HG03378 (cell line): ENCODE measurements around the gene DIRAS1.

Source experiments
- ATAC-seq: cut with Tn5 transposase; IDR thresholded peaks from one replicate; pipeline ENCODE4 v1.9.1; 2021; ENCODE audit warnings: mild to moderate bottlenecking, moderate library complexity; ENCODE audit not compliant: unreplicated experiment

DIRAS1 gene, protein sequence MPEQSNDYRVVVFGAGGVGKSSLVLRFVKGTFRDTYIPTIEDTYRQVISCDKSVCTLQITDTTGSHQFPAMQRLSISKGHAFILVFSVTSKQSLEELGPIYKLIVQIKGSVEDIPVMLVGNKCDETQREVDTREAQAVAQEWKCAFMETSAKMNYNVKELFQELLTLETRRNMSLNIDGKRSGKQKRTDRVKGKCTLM

DNA sequence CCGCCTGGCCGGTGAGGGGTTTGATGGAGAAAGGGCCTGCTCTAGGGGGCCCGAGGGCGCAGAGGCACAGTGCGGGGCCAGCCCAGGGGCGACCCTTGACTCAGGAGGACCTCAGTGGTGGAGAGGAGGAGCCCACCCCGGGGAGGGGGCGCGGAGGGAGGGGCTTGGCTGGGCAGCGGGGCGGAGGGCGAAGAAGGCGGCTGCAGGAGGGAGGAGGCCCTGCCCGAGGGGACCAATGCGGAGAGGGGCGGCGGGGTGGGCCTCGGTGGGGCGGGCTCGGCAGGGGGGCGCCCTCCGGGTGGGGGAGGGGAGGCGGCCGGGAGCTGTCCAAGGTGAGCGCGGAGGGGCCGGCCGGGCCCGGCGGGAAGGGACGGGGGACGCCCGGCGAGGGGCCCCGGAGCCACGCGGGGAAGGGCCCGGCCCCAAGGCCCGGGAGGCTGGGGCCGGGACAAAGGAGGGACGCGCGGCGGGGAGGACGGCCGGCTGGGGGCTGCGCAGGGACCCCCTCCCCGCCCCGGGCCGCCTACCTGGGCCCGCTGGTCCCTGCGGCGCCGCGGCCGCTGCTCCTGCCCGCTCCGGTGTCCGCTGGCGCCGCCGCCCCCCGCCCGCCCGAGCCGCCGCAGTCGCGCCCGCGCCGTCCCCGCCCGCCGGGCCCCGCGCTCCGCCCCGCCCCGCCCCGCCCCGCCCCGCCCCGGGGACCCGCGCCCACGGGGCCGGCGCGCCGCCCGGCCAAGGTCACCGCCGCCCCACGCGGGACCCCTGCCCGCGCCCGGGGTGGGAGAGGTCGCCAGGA, at the start of gene DIRAS1:
DIRAS1 (minus strand) TSS at position 596 of the 793 bp plus-strand sequence. CDS start 3,566 bp downstream, outside the sequence.
- no peak for ATAC-seq

DNA sequence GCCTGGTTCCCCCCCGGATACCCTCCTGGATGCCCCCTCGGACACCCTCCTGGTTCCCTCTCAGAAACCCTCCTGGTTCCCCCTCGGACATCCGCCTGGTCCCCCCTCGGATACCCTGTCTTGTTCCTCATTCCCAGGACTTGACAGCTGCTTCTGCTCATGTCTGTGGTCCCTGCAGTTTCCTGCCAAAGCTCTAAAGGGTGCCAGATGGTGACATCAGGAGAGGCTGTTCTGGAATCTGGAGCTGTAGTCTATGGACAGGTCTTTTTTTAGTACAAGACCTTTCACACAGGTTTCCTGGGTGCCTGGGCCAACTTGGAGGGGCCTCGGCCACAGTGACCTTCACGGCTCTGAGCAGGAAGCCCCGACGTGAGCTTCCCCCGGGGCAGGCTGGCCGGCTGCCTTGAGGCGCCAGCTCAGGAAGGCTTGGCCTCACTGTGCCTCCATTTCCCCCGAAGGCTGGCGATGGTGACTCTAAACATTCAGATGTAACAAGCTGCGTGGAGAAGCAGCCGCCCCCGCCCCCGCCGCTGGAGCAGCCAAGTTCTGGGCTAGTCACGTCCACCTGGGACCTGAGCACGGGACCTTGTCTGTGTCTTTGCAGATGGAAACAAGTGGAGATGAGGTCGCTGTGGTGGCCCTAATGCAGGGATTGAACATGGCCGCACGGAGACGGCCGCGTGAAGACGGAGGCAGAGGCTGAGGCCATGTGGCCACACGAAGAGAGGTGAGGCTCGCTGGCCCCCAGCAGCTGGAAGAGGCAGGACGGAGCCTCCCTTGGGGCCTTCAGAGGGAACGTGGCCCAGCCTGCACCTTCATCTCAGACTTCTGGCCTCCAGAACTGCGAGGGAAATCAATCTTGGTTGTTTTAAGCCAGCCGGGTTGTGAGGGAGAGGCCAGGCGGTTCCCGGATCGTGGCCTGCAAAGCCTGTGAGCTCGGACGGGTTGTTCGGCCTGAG, 49.2 kb upstream of the DIRAS1 start:
- no peak for ATAC-seq

DNA sequence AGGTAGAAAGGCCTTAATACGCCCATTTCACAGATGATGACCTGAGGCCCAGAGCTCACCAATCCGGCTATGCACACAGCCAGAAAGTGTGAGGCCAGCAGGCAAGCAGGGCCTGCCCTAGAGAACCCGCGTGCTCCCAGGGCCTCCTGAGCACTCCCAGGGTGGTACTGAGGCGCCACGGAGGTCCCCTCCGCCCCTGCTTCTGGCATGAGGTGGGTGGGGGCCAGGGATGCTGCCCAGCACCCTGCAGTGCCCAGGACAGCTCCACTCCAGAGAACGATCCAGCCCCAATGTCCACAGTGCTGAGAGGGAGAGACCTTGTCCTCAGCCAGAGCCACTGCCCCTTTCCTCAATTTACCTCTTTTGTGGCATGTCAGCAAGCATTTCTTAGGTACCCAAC, 48.0 kb upstream of the DIRAS1 start:
- ATAC-seq = no peak

DNA sequence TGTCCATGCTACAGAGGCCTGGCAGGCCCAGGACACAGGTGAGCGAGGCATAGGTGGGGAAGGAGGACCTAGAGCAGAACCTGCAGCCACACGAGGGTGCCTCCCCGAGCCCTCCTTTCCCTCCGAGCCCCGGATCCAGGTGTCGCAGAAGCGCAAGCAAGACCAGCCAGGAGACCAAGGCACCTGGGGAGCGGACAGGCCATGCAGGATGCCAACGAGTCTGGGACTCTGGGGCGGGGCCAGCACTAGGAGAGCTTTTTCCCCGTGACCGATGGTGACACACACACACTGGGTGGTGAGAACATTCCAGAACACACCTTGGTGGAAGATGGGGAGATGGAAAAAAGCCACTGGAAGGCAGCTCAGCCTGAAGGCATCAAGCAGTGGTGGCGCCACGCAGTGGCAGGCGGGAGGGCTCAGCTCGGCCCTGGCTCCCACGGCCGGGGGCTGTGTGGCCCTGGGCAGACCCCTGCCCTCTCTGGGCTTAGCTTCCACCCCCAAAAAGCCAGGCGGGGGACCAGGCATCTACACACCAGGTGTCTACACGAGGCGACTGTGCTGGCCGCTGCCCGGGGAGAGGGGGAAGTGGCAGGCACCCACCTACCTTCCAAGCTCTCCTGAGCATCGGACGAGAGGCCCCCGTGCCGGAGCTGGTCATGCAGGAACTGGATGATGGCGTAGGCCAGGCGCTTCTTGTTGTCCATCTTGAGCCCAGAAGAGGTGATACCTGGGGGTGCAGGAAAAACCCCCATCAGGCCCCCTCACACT, 47.4 kb upstream of the DIRAS1 start:
- no peak for ATAC-seq

DNA sequence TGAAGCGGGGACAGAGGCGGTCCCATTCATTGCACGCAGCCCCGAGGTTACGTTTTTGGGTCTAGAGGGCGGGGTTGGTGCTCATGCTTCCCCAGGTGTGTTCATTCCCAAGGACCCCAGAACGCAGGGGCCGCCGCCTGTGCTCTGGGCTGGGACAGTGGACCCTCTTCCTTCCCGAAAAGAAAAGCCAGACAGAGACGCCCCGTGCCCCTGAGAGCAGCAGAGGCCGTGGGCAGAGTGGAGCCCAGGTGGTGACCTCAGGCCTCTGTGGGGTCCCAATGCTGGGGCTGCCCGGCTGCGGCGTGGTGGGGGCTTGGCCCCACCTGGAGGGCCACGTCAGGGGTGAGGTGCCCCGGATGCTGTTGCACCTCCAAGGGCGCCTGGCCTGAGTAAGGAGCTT, 46.5 kb upstream of the DIRAS1 start:
- no peak for ATAC-seq

DNA sequence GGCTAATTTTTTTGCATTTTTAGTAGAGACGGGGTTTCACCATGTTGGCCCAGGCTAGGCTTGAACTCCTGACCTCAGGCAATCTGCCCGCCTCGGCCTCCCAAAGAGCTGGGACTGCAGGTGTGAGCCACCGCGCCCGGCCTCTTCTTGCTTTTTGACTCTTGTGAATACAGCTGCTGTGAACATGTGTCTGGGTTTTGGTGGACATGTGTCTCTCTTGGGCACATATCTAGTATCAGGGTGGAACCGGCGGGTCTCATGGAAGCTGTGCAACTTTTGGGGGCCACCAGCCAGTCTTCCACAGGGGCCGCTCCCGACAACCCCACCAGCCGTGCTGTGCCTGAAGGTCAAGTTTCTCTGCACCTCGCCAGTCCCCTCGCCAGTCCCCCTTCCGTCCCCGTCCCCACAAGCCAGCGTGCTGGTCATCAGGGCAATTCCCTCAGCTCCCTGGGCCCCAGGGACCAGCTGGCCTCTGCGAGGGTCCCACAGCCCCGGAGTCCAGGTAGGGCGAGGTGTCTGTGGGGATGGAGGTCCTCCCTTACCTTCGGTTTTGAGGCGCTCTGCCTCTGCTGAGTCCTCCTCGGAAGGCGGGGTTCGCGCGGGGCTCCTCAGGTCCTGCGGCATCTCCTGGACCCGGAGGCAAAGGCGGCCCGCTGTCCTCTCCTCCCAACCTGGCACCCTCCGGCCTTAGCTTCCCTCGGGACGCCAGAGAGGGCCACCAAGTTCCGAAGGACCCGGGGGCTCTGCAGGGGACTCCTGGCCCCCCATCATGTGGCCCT, 45.6 kb upstream of the DIRAS1 start:
- no peak for ATAC-seq

DNA sequence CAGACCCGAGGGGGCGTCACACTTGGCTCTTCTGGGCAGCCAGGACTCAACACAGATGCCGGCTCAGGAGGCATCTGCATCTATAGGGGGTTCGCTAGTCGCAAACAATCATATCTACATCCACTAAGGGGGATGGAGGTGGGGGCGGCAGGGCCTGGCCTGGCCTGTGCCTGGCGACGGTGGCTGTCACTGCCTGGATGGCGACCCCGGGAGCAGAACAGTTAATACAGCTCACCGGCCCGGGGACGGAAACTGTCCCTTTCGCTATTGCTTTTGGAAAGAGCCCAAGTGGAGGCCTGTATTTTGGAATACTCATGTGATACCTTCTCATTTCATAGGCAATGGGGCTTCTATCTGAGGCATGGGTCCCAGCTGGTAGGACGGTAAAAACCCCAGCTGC, 44.2 kb upstream of the DIRAS1 start:
- ATAC-seq = no peak

DNA sequence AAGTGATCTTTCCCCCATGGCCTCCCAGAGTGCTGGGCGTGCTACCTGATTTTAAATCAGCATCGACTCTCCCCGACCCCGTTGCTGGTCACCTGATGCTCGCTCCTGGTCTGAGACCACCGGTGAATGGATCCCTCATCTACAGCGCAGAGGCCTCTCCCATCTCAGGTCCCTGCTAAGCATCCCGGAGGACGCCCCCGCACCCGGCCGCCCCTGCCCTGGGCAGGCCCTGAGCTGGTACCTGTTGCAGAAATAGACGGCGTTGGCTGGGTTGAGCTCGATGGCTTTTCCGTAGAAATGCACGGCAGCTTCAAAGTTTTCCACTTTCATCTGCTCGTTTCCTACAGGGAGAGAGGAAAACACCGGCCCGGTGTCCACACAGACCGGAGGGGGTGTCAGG, 43.8 kb upstream of the DIRAS1 start:
- no peak for ATAC-seq

DNA sequence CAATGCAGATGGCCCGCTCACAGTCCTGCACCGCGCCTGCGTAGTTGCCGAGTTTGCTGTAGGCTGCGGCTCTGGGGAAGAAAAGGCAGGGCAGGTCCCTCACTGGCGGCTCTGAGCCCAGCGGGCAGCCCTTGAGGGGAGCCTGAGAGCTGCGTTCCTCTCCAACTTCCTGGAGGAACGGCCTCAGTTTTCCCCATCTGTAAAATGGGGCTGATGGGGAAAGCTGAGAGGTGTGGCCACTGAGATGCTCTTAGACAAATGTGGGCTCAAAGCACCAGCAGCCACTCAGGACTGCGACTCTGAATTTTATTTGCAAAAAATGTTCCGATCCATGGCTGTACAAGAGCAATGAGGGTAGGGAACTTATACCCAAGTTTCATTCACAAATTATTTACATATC, 42.5 kb upstream of the DIRAS1 start:
- no peak for ATAC-seq

DNA sequence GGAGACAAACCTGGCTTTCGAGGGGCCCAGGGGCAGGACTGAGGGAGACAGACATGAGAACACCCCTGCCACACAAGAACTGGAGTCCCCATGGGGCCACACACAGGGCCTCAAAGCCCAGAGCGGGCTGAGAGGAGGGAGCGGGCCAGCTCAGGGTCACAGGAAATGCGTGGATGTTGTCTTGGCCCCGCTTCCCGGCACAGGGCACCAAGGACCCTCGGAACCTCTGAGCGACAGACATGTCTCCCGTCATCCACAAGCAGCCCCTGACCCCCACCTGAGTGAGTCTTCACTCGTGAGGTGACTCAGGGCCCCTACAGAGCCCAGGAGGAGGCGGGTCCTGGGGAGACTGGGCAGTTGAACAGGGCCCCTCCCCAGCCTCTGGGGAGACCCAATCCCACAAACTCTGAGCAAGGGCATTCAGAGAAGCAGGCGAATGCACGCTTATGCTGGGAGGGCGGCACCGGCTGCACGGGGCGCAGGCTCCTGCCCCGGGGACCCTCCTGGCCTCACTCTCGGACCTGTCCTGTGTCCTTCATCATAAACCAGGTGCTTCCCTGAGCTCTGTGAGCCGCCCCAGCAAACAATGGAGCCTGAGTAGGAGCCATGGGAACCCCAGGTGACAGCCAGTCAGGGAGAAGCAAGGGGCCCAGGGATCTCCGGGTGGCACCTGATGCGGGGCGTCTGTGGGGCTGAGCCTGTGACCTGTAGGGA, 41.8 kb upstream of the DIRAS1 start:
- ATAC-seq = no peak

DNA sequence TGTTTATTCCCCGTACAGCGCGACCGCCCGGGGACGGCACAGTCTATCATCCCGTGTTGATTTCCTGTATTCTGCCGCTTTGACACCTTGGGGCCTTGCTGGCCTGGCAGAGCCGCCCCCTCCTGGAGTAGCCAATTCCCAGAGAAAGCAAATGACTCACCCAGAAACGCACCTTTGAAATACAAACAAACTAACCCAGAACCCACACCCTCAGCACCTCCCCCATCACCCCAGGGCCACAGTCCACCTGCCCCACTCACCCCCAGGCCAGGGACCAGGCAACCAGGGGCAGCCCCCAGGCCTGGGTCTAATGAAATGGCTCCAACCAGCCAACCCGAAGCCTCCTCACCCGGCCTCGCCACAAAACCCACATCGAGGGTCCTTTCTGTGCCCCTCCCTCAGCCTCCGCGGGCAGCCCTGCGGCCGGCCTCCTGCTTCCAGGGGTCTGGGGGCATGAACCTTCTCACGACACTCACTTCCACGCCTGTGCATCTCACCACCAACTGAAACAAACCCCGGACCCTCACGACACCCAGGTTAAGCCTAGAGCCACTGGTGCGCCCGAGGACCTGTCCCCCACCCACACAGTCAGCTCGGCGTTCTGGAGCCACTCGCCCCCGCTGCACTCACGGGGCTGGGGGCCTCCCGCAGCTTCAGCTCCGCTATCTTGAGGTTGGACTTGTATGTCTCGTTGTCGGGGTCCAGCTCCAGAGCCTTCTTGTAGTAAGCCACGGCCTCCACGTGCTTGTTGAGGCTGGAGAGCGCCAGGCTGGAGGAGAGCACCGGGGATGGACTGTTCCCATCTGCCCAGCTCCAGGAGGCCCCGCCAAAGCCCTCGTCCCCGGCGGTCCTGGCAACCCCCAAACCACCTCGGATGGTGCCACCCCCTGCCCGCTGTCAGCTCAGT, 41.0 kb upstream of the DIRAS1 start:
- ATAC-seq = no peak

DNA sequence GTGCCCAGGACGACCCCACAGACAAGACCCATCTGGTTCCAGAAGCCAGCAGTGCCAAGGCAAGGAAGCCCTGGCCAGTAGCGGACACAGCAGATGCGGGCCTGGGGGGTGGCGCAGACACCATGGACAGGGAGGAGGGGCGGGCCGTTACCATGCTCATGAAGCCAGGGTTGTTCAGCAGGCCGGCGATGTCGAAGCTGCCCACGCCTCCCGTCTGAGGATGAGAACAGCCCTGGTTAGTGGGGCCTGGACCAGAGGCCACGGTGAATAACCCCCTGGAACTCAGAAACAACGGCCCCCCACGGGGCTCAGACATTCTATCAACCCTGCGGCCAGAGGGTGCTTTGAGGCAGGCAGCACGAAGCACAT, 40.1 kb upstream of the DIRAS1 start:
- no peak for ATAC-seq

DNA sequence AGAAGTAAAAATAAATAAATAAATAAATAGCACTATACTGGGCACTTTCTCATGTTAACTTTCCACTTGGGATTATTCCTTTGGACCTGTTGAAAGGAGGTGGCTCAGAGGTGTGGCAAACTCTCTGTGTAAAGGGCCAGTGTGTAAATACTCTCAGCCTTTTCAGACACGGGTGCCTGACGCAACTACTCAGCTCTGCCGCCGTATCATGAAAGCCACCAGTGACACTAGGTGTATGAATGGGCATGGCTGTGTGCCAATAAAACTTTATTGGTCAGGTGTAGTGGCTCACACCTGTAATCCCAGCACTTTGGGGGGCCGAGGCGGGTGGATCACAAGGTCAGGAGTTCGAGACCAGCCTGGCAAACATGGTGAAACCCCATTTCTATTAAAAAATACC, 38.8 kb upstream of the DIRAS1 start:
- ATAC-seq = no peak

DNA sequence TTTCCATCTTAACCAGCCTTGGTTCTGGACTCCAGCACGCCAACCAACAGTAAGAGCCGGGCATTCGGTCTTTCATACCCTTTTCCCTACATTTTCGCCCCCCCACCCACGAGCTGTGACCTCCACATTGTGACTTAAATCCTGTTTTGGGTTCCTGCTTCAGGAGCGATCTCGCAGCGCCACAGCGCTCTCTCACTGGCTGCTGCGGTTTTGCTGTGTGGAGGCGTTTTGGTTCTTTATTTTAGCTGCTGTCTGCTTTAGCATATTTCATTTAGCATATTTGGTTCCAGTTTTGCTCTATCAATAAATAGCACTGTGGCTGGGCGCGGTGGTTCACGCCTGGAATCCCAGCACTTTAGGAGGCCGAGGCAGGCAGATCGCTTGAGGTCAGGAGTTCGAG, 38.2 kb upstream of the DIRAS1 start:
- no peak for ATAC-seq

DNA sequence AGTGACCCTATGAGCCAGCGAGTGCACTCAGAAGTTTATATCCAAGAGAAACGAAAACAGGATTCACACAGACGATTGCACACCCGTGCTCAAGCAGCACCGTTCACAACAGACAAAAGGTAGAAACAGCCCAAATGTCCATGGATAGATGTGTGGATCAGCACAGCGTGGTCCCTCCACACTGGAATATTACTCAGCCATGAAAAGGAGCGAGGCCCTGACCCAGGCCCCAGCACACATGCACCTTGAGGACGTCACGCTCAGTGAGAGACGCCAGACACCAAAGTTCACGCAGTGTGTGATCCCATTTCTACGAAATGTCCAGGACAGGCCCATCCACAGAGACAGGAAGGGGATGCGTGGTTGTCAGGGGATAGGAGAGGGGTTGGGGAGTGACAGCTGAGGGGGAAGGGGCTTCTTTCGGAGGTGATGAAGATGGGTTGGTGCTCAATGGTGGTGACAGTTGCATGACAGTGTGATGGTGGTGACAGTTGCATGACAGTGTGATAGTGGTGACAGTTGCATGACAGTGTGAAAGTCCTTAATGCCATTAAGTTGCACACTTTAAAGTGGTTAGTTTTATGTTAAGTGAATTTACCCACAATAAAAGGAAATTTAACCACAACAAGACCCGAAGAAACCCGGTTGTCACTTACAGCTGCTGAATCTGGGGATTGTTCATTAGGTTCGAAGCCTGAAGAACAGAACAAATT, 37.6 kb upstream of the DIRAS1 start:
- ATAC-seq = no peak

DNA sequence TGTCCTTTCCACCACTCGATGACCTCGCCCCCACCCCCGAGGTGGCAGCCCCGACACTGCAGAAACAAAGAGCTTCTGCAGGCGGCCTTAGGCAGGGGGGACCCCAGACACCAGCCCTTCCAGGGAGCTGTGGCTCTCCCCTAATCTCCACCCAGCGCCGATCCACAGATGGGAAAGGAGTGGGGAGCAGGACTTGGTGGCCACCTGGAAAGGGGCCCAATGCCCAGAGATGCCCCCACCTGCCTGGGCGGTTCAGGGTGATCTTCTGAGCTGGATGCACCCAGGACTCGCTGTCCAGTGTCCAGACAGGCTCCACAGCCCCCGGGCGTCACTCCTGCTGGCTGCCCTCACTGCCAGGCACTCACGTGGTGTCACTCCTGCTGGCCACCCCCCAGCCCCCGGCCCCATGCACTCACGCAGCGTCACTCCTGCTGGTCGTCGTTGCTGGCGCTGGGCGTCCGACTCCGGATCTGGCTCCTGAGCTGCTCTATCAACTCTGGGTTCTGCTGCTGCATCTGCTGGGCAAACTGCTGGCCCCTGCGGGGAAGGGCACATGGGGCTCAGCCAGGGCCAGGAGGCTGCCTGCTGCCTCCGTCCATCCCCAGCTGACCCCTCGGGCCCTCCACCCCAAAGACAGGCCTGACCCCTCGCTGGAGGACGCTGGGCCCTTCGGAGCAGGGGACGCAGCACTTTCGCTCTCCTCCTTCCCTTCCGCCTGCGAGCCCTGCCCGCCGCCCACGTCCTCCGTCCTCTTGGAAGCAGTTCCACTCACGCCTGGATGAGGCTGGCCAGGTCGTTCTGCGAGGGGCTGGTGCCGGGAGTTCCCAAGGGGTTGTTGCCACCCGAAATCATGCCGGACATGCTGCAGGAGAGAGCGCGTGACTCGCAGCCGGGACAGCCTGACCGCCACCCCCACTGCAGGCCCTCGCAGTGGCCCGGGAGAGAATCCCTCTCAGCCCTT, 36.0 kb upstream of the DIRAS1 start:
- no peak for ATAC-seq

DNA sequence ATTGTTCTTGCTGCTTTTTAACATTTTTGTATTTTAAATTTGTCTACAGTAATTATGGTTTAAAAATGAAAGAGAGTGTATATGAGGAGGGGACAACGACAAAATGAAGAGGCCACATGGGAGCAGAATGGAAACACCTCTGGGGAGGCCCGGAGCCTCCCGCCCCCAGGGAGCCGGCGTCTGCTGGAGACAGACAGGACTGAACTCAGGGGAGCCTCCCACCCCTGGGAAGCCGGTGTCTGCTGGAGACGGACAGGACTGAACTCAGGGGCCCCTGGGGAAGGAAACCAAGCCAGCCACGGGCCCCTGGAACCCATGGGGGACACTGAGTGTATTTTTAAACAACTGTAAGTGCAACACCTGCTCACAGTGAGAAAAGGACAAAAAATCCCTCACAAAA, 35.3 kb upstream of the DIRAS1 start:
- ATAC-seq = no peak
